HG03159 (cell line): Measurements from ENCODE around the gene NUDT8.
"Not testable (repeated sequence)": the region's sequence is repeated elsewhere in the genome, so short reads cannot be mapped to it uniquely, and the experiment has no call there.

Experiments used
- ATAC-seq: cut with Tn5 transposase; IDR thresholded peaks from one replicate; pipeline ENCODE4 v1.9.1; 2021; ENCODE audit warnings: mild to moderate bottlenecking, moderate library complexity; ENCODE audit not compliant: unreplicated experiment

The NUDT8 gene

DNA sequence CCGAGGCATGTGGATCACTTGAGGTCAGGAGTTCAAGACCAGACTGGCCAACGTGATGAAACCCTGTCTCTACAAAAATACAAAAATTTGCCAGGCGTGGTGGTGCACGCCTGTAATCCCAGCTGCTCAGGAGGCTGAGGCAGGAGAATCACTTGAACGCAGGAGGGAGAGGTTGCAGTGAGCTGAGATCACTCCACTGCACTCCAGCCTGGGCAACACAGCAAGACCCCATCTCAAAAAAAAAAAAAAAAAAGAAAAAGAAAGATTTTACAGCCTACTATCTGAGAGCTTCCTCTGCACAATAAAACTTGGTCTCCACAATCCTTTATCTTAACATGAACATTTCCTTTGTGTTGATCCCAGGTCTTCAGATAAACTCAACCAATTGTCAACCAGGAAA lies 31.0 kb upstream of the NUDT8 start:
- not testable (repeated sequence) for ATAC-seq

DNA sequence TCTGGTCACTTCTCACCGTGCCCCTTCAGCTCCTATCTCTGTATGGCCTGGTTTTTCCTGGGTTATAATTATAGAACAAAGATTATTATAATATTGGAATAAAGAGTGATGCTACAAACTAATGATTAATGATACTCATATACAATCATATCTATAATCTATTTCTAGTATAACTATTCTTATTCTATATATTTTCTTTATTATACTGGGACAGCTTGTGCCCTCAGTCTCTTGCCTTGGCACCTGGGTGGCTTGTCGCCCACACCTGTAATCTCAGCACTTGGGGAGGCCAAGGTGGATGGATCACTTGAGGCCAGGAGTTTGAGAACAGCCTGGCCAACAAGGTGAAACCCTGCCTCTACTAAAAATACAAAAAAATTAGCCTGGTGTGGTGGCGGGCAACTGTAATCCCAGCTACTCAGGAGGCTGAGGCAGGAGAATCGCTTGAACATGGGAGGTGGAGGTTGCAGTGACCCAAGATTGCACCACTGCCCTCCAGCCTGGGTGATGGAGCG lies 30.0 kb upstream of the NUDT8 start:
- ATAC-seq: not testable (repeated sequence)

DNA sequence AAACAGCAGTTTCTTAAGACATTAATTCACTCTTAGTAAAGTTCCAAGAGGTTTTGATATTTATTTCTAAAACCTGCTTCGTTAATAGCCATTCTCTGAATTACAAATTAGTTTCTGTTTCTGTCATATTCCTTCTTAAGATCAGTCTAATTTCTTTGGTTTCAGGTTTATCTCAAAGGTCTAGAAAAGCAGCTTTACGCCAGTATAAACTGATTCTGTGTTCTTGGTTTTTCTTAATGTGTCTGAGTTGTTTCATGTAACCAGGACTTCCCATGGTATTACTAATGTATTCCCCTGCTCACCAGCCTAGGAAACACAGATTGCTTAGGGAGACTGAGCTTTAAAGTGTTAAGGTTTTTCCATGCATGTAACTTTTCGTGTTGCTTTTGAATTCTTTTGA lies 27.6 kb upstream of the NUDT8 start:
- no peak for ATAC-seq

DNA sequence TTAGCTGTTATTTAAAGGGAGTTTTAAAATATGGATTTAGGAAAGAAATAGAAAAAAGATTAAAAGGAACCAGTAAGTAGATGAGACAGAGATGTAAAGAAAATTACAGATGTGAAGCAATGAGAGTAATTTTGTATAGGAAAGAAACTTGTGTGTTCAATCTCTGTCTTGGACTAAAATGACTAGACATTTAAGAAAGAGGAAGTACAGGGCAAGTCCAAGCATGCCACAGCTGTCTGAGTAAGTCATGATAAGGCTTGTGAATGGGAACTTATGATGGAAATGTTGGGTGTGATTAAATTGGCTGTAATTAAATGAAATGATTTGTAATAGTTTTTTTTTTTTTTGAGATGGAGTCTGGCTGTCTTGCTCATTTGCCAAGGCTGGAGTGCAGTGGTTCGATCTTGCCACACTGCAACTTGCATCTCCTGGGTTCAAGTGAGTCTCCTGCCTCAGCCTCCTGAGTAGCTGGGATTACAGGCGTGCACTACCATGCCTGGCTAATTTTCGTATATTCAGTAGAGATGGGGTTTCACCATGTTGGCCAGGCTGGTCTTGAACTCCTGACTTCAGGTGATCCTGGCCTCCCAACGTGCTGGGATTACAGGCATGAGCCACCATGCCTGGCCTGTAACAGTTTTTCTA lies 26.7 kb upstream of the NUDT8 start:
- no peak for ATAC-seq

DNA sequence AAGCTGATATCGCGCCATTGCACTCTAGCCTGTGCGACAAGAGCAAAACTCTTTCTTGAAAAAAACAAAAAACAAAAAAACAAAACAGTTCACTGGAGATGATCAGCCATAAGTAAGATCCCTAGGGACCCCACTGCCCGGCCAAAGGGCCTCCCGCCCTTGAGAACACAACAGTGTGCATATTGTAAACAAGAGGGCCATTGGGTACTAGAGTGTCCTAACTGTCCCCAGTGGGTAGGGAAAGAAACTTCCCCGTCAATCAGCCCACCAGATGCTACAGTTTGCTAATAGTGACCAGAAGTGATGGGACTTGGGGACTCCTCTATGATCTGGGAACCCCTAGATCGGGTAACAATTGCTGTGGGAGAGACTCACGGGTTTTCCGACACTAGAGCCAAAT lies 24.5 kb upstream of the NUDT8 start:
- ATAC-seq: no peak

DNA sequence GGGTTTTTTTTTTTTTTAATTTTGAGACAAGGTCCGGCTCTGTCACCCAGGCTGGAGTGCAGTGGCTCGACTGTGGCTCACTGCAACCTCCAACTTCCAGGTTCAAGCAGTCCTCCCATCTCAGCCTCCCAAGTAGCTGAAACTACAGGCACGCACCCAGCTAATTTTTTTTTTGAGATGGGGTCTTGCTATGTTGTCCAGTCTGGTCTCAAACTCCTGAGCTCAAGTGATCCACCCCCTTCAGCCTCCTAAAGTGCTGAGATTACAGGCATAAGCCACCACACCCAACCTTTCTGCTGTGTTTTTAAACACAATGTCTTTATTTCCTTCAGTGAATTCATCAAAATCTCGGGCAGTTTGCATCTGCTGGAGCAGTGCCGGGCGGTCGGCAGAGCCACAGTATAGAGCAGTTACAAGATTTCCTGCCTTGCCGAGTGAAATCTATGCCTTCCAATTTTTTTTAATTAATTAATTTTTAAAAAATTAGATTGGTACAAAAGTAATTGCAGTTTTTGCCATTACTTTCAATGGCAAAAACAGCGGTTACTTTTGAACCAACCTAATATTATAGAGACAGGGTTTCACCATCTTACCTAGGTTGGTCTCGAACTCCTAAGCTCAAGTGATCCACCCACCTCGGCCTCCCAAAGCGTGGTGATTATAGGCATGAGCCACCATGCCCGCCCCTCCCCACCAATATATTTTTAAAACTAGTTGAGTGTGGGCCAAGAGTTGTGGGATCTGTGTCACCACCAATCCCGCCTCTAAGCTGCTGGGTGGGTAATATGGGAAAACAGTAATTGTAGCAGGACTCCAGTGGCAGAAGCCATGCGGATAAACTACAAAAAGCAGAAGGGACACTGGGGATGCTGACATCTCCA lies 23.5 kb upstream of the NUDT8 start:
- ATAC-seq: no peak

DNA sequence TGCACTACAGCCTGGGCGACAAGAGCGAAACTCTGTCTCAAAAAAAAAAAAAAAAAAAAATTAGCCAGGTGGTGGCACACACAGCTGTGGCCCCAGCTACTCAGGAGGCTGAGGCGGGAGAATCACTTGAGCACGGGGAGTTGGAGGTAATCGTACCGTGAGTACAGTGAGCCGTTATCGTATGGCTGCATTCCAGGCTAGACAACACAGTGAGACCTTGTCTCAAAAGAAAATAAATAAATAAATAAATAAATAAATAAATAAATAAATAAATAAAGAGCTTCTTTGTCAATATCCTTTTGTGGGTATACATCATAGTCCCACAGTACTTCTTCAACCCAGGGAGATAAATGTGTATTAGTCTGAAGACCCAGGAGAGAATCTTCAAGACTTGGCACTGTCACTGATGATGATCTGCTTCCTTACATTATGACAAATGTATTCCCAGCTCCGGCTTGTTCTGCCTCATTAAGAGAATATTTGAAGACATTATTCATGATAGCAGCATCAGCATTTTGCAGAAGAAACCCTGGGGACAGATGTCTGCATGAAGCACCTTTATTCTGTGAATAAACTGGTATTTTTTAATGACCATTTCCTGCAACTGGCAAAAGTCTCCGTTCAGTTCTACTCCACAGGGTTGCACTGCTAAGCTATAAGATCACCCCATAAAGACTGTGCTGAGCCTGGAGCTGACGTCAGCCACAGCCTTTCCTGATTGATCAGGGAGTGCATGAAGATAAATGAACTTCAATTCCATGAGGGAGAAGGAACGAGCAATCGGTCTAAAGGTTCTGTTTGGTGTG lies 22.4 kb upstream of the NUDT8 start:
- ATAC-seq: no peak

DNA sequence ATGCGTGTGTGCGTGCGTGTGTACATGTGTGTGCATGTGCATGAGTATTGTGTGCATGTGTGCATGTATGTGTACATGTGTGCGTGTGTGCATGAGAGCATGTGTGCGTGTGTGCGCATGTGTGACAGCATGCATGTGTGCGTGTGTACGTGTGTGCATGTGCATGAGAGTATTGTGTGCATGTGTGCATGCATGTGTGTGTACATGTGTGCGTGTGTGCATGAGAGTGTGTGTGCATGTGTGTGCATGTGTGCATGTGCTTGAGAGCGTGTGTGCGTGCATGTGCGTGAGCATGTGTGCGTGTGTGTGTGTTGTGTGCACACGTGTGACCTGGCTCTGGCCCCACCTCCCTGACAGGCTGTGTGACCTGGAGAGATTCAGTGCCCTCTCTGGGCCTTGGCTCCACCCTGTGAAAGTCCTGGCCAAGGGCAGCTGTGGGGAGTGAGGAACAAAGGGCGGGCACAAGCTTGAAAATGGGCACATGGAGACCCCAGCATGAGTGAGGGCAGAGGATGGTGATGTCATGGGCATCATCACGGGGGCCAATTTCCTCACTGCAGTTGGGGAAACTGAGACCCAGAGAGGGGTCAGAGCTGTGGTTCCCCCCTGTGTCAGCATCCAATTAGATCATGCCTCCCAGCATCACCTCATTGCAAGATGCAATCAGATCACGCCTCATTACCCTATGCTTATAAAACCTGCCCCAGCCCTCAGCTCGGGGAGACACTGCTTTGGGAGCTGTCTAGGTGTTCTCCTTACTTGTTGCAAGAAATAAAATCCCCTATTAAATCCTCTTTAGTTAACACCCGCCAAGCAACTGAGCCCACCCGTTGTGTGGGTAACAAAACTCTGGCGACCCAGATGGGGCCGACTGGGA lies 20.1 kb upstream of the NUDT8 start:
- ATAC-seq: no peak

DNA sequence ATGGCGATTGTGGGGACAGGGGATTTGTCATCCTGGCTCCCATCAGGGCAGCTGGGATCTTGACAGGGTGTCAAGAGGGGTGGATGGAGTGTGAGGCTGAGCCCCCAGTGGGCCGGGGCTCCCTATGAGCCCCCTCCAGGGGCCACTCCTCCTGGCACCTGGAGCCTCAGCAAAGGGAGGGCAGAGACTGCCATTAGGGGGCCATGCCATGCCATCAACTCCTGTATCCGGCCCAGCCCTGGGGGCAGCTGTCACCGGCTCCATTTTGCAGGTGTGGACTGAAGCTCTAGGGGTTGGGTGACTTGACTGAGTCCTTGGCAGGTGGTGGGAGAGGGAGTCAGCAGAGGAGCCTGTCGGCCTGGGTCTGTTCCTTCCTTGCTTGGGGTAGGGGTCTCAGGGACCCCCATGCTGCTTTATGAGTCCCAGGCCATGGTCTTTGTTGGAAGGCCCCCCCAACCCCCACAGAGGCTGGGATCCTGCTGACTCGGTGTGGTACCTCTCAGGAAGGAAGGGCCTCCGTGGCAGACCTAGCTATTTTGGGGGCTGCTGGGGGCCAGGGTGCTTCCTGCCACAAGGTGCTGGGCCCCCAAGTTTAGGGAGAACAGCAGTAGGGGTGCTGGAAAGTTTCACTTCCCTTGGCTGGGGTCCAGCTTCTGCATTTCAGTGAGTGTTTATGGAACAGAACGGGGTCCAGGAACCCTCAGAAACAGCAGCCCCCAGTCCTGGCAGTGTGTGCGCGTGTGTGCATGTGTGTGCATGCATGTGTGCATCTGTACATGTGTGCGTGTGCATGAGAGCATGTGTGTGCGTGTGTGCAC lies 19.3 kb upstream of the NUDT8 start:
- no peak for ATAC-seq

DNA sequence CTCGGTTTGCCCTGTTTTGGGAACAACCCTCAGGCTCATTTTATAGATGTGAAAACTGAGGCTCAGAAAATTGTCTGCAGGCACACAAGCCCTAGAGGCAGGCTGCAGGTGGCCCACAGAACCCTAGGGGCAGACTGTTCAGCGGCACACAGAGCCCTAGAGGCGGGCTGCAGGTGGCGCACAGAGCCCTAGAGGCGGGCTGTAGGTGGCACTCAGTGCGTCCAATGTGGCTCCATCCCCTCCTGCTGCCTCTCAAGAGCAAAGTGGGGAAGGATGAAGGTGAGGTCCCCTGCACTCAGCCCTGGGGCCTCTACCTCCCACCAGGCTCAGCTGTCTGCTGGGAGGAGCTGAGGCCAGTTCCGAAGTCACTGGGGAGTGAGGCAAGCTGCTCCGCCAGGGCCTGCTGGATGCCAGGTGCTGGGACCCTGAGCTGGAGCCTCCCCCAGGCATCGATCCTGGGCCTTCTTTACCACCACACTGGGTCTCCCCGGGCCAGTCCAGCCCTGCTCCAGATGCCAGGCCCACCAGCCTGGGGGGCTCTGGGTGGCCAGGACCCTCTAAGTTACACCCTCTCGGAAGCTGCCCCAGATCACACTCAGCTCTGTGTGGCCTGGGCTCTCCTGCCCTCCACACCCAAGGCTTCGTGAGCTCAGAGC lies 18.5 kb upstream of the NUDT8 start:
- peak; percentile 67 for ATAC-seq

DNA sequence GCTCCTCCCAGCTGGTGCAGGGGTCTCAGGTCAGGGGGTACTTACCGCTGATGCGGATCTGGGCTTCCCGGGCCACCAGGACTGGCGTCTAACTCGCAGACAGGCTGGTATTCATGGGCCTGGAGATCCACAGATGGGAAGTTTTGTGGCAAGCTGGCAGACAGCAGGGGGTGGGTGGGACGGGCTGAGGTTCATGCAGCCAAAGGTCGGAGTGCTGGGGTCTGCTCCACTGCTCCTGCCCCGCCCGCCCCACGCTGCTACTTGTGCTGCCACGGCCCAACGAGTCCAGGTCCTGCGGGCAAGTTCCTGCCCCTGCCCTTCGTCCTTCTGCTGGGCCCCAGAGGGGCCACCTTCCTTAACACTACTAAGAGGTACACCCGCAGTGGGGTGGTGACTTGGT lies 17.7 kb upstream of the NUDT8 start:
- no peak for ATAC-seq

DNA sequence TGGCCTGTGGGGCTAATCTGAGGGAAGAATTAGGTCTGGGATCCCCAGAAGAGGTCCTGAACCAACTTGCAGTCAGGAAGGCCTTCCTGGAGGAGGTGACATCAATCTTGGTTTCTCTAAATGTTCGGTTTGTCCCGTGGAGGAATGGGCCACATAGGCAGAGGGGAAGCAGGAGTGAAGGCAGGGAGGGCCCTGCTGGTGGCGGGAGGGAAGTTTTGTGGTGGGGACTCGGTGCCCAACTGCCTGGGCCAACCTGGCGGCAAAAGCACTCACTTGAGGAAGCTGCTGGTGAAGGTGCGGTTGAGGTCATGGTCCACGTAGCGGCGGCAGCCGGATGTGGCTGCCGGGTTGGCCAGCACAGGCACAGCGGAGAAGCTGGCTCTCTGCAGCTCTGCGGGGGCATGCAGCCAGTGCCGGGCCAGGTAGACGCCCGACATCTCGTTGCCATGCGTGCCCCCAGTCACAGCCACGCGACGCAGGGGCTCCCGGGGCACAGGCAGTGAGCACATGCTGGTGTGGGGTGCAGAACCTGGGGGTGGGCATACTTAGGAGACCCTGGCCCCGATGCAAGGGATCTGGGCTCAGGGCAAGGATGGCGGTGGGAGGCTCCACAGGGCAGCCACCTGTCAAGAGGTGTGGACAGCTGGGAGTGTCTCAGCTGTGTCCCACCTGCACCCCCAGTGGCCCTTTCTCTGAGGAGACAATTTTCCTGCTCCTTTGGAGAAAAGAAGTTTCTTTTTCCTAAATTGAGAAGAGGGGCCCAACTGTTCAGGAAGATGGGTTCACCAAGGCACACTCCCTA lies 17.0 kb upstream of the NUDT8 start:
- no peak for ATAC-seq

DNA sequence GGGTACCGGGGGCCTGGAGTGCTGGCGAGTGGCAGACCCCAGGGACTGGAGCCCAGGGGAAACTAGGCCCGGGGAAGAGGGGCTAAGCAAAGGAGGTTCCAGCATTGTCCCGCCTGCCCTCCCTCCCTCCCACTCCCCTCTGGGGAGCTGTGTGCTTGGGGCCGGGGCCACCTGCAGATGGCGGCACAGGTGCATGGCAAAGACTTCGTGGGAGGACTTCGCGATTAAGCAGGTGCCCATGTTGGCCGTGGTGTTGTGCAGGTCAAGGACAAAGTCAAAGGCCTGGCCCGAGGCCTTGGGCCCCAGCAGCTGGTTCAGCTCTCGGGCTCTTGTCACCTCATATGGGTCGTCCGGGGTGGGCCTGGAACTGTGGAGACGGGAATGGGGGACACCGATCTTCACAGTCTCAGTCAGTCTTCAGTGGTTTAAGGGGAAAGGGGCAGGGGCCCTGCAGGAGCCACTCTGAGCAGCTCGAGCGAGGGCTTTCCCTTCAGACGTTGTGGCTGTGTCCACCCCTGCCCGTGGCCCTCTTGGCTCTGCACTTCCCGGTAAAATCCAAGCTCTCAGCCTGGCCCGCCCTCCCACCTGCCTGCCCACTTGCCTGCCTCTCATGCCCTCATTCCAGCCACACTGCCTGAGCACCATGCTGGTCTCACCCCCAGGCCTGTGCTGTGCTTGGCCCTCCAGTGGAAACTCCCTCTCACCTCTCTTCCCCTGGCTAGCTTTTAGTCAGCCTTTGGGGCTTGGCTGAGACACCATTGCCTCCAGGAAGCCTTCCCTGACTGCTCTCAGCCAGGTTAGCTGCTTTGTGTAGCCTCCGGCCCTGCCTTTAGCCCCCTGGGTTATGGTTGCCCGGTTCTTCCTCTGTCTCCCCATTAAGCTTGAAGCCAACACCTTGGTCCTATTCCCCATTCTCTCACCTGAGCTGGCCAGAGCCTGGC lies 16.1 kb upstream of the NUDT8 start:
- no peak for ATAC-seq

DNA sequence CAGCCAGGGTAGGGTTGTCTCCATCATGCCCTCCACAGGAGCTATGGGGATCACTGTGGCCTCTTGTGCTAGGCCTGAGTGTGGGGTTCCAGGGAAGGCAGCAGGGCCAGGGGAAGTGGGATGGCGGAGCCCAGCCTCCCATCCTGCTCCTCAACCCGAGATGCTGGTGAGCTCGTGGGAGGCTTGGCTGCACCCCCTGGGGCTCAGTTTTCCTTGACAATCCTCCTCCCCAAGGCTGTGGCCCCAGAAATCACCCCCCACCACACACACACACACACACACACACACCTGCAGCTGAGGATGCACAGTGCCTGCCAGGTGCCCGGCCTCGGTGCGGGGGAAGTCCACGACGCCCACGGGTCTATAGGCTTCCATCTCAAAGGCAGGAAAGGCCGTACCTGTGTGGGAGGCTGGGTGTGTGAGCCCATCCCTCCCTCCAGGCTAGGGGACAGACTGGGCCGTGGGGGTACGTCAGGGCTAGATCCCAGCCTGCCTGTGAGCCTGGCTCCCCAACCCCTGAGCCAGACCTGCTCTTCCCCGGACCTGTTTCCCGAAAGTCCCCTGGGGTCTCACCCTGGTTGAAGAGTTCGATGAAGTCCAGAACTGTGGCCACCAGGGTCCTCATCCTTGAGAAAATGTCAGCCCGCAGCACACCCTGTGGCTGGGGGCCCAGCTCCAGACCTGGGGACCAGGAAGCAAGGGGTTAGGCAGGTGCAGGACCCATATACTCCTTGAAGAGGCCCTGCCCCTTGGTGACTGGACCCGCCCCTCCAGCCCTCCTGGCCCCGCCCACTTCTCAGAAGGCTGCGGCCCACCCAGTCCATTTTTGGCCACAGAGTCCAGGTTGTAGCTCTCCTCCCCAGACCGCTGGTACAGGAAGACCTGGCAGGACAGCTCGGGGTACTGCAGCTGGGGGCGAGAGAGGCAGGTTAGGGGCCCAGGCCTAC lies 15.0 kb upstream of the NUDT8 start:
- ATAC-seq: no peak

DNA sequence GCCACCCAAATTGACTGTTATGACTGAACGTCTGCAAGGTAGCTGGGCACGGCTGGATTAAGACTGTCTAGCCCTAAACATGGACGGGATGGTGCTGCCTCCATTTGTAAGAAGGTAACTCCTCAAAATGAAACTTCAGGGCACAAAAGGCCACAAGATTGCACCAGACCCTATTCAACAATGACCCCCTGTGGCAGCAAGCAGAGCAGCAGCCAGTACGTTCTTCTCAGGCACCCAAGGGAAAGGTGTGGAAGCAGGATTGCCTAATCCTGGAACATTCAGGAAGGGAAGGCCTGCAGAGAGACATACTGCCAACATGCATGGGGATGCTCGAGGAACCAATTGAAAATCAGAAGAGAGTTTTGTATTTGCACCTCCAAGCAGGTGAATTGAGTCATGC lies 14.3 kb upstream of the NUDT8 start:
- ATAC-seq: no peak
